ENCODE results near the gene CHRNA9.

DNA sequence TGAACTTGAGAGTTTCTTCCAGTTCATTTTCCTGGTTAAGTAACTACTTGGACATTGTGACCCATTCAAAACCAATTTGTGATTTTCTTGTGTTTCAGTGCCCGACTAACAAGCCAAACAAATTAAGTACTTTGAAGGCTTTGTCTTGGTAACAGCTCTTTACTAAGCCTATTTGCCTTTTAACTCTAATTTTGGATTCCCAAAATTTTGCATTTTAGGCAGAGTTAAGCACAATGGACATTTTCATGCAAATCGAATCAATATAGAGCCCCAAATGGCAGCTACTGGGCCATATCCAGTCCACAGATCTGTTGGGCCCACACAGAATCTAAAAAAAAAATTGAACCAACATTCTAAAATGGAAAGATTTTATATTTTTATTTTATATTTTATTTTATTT is 31.4 kb upstream of the CHRNA9 start:
- TF ChIP-seq, protein P1, sequence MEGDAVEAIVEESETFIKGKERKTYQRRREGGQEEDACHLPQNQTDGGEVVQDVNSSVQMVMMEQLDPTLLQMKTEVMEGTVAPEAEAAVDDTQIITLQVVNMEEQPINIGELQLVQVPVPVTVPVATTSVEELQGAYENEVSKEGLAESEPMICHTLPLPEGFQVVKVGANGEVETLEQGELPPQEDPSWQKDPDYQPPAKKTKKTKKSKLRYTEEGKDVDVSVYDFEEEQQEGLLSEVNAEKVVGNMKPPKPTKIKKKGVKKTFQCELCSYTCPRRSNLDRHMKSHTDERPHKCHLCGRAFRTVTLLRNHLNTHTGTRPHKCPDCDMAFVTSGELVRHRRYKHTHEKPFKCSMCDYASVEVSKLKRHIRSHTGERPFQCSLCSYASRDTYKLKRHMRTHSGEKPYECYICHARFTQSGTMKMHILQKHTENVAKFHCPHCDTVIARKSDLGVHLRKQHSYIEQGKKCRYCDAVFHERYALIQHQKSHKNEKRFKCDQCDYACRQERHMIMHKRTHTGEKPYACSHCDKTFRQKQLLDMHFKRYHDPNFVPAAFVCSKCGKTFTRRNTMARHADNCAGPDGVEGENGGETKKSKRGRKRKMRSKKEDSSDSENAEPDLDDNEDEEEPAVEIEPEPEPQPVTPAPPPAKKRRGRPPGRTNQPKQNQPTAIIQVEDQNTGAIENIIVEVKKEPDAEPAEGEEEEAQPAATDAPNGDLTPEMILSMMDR (IDR thresholded peaks at IDR 0.05): no peak
- TF ChIP-seq EZH2 (IDR thresholded peaks at IDR 0.05; ENCODE audit: borderline replicate concordance, insufficient read depth, low read depth, low read length, poor library complexity, severe bottlenecking): no peak
